COR-L47 (cell line): ENCODE measurements around the gene SHISAL2B.
"Not testable (repeated sequence)": the region's sequence is repeated elsewhere in the genome, so short reads cannot be mapped to it uniquely, and the experiment has no call there.

Experiments used
- DNase-seq: peaks from one replicate; lab custom pipeline; 2025; lab: John Stamatoyannopoulos, UW

Gene SHISAL2B

DNA sequence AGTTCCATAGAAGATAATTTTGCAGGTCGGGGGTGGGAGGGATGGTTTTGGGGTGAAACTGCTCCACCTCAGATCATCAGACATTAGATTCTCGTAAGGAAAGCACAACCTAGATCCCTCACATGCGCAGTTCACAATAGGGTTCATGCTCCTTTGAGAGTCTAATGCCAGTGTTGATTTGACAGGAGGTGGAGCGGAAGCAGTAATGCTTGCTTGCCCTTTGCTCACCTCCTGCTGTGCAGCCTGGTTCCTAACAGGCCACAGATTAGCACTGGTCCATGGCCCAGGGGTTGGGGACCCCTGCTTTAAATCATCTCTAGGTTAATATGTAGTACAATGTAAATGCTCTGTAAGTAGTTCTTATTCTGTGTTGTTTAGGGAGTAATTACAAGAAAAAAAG, 10.5 kb downstream of the SHISAL2B start:
- DNase-seq = no peak

DNA sequence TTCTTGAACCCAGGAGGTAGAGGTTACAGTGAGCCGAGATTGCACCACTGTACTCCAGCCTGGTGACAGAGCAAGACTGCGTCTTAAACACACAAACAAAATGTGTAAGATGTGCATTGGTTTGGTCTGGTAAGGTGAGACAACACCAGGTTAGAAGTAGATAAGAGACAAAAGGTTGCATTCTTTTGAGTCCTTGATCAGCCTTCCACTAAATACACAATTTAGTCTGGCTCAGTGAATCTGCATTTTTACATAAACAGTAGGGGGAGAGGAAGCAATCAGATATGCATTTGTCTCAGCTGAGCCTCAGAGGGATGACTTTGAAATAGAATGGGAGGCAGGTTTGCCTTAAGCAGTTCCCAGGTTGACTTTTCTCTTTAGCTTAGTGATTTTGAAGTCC, 15.8 kb downstream of the SHISAL2B start:
- not testable (repeated sequence) for DNase-seq

GRCh38 chr5:64707191-64707590, 16.9 kb downstream of the SHISAL2B start:
- DNase-seq = no peak

DNA sequence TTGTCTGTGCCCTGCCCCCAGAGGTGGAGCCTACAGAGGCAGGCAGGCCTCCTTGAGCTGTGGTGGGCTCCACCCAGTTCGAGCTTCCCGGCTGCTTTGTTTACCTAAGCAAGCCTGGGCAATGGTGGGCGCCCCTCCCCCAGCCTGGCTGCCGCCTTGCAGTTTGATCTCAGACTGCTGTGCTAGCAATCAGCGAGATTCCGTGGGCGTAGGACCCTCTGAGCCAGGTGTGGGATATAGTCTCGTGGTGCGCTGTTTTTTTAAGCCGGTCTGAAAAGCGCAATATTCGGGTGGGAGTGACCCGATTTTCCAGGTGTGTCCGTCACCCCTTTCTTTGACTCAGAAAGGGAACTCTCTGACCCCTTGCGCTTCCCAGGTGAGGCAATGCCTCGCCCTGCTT, 24.2 kb downstream of the SHISAL2B start:
- DNase-seq = not testable (repeated sequence)

DNA sequence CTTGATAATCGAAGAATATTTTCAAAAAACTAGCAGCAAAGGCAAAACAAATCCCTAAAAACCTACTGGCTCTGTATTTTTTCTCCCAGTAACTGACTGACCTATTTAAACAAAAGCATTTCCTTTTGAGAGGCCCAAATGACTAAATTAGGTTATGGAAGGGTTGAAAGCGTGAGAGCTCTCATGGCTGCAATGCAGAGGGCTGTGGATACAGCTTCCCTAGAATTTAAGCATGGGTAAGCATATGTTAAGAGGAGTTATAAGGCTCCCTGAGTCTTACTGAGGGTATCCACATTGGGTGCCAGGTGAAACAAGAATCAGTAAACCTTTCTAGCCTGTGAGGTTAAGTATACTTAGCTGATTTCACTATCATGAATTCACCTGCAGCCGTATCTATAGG, 32.3 kb downstream of the SHISAL2B start:
- no peak for DNase-seq

- DNase-seq = no peak
These were observed 36.8 kb downstream of the SHISAL2B start for GRCh38 chr5:64727150-64727549.

DNA sequence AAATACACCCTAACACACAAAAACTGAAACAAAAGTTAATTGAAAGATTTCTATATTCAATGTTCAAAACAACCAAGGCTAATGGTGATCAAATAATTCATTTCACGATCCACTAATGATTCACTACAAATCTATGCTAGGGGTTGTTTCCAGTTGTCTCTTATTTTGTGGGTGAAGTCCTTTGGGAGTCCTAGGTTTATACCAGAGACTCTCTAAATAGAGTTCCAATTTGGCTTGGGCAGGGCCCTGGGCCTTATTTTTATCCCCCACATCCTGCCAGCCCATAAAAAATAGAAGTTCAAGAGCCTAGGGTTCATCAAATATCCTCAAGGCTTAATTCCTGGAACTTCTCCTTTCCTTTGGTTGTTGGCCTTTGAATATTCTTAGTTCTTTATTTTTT, 52.1 kb downstream of the SHISAL2B start:
- DNase-seq = no peak

GRCh38 chr5:64742821-64743220, 52.5 kb downstream of the SHISAL2B start:
- DNase-seq = no peak

GRCh38 chr5:64744914-64745313, 54.6 kb downstream of the SHISAL2B start:
- no peak for DNase-seq

DNA sequence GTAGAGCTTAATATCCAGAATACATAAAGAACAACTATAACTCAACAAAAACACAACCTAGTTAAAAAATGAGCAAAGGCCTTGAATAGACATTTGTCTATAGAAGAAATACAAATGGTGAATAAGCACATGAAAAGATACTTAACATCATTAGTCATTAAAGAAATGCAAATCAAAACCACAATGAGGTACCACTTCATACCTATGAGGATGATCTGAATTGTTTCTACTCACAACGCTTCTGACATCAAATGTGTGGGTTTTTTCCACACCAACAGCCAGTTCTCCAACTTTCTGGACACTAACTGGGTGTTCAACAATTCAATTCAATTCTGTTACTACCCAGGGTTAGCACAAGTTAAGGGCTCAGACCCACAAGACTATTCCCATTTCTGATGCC, 56.1 kb downstream of the SHISAL2B start:
- DNase-seq = no peak

- DNase-seq = no peak
These were observed 59.1 kb downstream of the SHISAL2B start for GRCh38 chr5:64749385-64749784.

GRCh38 chr5:64754066-64754465, 63.8 kb downstream of the SHISAL2B start:
- no peak for DNase-seq

DNA sequence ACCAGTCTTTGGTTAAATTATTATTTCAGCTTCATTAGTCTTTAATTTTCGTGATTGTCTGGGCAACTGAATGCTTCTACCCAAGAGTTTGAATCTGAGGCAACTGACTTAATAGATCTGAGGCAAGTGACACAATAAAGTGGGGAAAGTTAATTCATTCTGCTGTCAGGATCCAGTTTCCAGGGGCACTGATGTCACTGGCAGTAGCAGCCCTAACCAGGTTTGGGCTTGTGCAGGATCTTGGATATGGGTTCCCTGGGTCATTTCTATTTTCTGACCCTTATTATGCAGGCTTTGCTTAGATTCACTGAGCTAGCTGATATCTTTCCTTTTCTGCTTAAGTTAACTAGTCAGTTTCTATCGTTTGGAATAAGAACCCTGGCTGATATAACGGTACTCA, 68.6 kb downstream of the SHISAL2B start:
- DNase-seq = no peak

DNA sequence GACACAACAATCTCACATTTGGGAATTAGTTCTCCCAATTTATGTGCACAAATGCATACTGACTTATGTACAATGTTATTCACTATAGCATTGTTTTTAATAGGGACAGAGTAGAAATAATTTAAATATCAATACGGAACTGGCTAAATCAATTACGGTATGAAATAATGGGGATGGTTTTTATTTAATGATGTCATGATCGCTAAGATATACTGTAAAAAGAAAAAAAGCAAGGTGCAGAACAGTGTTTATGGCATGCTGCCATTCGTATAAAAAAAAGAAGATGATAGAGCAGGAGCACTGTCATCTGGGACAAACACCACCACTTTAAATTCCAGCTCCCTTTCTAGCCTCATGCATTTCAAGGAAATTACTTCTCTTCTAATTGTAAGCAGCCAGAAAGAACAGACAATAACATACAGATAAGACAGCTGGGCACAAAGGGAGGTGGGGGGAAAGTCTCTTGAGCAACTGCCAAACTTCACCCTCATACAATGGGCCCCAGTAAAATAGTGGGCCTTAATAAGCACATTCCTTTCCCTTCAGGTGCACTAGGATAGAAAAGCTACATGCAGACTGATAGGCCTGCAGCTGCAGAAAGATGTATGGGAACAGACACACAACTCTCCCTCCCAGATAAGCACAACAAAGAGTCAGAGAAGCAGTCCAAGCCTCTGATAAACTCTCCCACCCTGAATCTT, 69.8 kb downstream of the SHISAL2B start:
- no peak for DNase-seq

DNA sequence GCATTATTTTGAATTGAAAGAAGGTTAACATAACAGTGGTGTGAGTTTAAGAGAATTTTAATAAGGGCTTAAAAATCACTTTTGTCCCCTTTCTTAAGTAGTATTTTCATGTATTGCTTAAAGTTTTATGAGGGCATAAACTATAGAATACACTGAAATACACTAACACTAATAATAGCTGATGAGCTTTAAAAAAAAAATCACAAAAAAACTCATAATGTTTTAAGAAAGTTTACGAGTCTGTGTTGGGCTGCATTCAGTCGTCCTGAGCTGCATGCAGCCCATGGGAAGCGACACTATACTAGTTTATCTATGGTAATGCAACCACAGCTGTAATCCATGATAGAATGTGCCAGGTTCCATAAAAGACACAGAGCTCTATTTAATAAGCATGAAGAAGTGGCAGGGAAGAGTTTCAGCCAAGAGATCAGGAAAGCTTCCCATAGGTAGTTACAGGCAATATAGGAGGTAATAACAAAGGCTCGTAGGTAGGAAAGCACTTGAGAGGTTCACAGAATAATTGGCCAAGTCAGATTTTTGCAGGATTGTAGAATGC, 73.7 kb downstream of the SHISAL2B start:
- DNase-seq = no peak

GRCh38 chr5:64765804-64766504, 75.7 kb downstream of the SHISAL2B start:
- DNase-seq = no peak

GRCh38 chr5:64766941-64767340, 76.6 kb downstream of the SHISAL2B start:
- DNase-seq = no peak
